Hematopoietic multipotent progenitor cell treated with erythropoietin and hydrocortisone succinate and interleukin-3 and kit ligand, for 6 days (in vitro differentiated cells): Measurements from ENCODE around the gene SLC2A4RG.

Experiments
- DNase-seq: peaks from one replicate; pipeline ENCODE4 v3.0.0-alpha.2; 2015

The SLC2A4RG gene

DNA sequence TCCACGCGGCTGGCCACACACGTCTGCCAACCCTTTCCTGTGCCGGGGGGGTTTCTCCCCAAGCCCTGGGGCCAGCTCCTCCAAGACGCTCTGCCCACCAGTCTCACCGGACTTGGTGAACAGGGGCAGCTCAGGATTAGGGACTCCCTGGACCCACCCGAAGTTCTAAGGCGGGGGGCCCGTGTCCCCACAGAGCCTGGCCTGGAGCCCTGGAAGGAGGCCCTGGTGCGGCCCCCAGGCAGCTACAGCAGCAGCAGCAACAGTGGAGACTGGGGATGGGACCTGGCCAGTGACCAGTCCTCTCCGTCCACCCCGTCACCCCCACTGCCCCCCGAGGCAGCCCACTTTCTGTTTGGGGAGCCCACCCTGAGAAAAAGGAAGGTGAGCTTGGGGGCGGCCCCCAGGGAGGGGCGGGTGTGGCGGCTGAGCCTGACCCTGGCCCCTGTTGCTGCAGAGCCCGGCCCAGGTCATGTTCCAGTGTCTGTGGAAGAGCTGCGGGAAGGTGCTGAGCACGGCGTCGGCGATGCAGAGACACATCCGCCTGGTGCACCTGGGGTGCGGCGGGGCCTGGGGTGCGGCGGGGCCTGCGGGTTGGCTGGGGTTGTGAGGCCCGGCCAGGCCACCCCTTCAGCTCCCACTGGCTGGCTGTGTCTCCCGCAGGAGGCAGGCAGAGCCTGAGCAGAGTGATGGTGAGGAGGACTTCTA lies 2.3 kb downstream of the SLC2A4RG start:
- no peak for DNase-seq

DNA sequence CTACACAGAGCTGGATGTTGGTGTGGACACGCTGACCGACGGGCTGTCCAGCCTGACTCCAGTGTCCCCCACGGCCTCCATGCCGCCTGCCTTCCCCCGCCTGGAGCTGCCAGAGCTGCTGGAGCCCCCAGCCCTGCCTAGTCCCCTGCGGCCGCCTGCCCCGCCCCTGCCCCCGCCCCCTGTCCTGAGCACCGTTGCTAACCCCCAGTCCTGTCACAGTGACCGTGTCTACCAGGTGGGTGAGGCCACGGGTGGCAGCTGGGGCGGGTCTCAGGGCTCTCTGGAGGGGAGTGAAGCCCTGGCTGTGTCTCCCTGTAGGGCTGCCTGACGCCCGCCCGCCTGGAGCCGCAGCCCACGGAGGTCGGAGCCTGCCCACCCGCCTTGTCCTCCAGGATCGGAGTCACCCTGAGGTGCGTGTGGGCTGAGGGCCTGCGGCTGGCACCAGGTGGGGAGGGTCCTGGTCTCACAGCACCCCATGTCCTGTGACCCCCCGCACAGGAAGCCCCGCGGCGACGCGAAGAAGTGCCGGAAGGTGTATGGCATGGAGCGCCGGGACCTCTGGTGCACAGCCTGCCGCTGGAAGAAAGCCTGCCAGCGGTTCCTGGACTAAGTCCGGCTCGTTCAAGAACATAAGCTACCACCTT lies 2.9 kb downstream of the SLC2A4RG start:
- no peak for DNase-seq

- no peak for DNase-seq
Observed at GRCh38 chr20:63743210-63743970, 3.8 kb downstream of the SLC2A4RG start.

GRCh38 chr20:63744158-63744557 lies 4.6 kb downstream of the SLC2A4RG start:
- no peak for DNase-seq

- DNase-seq: no peak
Observed at GRCh38 chr20:63744574-63745423, 5.2 kb downstream of the SLC2A4RG start.

DNA sequence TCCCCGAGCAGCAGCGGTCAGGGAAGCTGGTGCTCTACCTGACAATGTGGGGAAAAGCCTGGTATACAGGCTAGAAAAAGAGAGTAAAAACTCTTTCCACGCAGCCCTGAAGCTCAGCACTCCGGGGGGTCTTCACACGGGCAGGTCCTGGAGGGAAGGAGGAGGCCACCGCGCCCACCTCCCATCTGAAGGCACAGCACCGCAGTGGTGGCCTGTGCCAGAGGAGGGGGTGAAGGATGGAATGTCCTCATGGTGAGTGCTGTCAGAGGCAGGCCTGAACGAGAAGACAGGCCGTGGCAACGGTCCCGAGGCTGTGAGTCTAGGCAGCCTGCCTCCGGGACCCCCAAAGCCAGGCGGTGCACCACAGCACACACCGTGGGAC lies 5.8 kb downstream of the SLC2A4RG start:
- DNase-seq: no peak

GRCh38 chr20:63745961-63746731 lies 6.6 kb downstream of the SLC2A4RG start:
- no peak for DNase-seq

DNA sequence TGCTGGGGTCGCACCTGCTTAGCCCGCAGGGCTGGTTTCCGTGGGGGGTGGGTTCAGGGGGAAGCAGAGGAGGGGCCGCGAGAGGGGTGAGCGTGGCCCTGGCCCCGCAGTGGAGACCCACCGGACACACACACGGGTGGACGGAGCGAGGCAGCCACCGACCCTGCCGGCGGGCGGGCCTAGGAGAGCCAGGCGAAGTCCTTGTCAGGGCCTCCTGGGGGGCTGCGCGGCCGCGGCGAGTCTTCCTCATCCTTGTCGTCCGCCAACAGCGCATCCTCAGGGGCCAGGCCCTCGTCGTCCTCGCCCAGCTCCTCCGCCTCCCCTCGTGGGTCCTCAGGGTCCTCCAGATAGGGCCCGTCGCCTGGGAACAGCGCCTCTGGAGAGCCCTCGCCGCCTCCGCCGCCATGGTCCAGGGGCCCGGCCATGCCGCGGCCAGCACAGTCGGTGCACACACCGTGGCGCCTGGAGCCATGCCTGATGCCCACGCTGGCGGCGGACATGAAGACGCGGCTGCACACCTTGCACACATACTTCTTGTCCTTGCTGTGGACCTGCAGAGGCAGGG lies 7.3 kb downstream of the SLC2A4RG start:
- no peak for DNase-seq

DNA sequence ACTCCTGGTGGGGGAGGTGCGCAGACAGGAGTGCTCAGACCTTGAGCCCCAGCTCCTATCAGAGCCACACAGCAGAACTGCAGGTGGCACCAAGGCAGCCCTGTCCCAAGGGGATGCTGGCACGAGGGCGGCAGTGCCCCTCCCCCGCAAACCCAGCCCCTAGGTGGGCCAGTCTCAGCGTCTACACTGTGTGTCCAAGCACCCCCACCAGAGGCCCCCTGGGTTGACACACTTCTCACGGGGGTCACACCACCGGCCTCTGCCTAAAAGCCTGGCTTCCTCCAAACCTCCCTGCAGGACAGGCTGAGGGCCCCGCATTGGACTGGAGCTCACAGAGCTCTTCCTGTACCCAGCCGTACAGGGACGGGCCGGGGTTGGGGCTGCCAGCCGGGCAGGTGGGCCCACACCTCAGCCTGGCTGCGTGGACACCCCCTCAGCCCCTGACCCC lies 8.1 kb downstream of the SLC2A4RG start:
- DNase-seq: no peak

DNA sequence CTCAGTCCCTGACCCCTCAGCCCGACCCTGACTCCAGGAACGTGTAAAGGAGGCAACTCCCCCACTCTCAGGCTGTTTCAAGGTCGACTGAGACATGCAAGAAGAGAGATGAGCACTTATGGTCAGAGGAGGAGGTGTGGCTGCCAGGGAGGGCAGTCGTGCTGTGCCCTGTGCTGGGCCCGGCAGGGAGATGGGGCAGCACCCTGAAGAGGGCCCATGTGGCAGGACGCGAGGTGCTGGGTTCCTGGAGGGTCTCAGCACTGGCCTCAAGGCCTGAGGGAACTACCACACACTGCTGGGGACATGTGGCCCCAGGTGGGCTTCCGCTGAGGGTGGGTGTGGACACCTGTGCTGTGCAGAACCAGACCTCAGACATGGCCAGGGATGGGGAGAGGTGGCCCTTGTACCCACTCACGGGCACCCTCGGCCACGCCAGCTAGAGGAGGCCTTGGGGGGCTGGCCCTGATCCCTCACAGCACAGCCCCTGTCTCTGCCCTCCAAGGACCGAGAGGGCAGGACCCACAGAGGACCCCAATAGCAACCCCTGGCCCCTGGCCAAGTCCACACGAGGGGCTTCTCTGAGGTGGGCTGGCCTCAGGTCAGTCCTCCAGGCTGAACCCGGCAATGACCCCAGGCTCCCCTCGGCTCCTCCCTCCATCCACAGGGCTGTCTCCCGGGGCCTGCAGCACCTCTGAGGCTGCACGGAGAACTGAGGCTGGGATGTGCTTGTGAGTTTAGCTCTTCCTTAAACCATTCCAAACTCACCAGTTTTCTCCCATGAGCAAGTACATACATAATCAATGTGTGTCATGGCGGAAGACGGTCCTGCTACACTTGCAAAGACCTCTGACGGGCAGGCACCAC lies 8.7 kb downstream of the SLC2A4RG start:
- DNase-seq: no peak

GRCh38 chr20:63748934-63749270 lies 9.3 kb downstream of the SLC2A4RG start:
- DNase-seq: no peak

- DNase-seq: no peak
Observed at GRCh38 chr20:63749597-63750508, 10.3 kb downstream of the SLC2A4RG start.

DNA sequence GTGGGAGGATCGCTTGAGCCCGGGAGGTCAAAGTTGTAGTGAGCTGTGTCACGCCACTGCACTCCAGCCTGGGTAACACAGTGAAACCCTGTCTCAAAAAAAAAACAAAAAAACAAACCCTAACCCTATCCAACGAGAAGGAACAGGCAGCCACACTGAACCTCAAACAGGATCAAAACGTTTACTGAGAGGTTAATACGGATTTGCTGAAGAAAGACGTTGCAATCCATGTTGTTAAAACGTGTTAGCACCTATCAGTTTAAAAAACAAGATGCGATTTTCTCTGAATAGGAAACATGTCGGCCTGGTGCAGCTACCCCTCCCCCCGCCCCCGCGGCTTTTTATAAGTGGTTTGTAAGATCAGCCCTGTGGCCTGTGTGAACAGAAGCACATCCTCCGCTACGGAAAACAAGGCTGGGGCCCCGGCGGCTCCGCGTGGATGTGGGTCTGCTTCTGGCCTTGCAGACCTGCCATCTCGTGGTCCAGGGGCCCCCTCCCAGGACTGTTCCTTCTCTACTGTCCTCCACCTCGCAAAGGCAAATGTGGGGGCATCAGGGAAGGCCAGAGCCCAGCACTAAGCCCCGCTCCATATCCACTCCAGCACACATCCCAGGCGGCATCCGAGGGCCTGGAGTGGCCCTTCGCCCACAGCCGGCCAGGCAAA lies 11.4 kb downstream of the SLC2A4RG start:
- DNase-seq: no peak

- no peak for DNase-seq
Observed at GRCh38 chr20:63751471-63752271, 12.1 kb downstream of the SLC2A4RG start.

- DNase-seq: no peak
Observed at GRCh38 chr20:63752411-63753101, 13.0 kb downstream of the SLC2A4RG start.

- no peak for DNase-seq
Observed at GRCh38 chr20:63753381-63753780, 13.8 kb downstream of the SLC2A4RG start.

DNA sequence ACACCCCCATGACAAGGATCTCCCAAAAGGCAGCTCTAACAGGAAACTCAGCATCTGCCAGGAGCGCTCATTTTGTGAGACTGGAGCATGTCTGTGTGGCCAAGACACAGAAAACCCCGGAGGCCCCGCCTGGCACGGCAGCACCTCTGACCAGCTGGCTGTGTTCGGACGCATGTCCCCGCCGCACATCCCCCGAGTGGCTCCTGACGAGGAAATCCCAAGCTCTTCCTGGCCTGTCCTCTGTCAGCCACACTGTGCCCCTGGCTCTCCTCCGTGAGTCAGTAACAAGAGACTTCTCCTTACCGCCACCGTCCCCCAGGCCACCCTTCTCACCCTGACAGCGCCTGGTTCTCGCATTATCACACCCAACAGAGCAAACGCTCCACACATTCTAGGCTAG lies 14.4 kb downstream of the SLC2A4RG start:
- no peak for DNase-seq
